ENCODE data around the gene KCTD8. TPM values are rescaled to one million over a fixed set of nuclear protein-coding genes. Genes with fewer than 3 reads are reported as not detected.

Gene KCTD8
- total RNA-seq, 1 donor from 2014 or later = 0.22 TPM

Other genes with a start within 250 kb of the KCTD8 start
- gene YIPF7, start 202.8 kb upstream of the KCTD8 start, total RNA-seq = 0.84 TPM
- 21.4 TPM for gene GUF1, start 229.6 kb upstream of the KCTD8 start, total RNA-seq

Measured in left ventricle myocardium superior (tissue), 1 donor.